B cell (primary cell): ENCODE results near the gene POLA2. TPM values are rescaled to one million over a fixed set of nuclear protein-coding genes. Genes with fewer than 3 reads are reported as not detected.

Experiments used
- ATAC-seq: fragments of 200-7000 bp; cut with Tn5 transposase; one replicate; pipeline ENCODE4 v1.10.0; 2021; ENCODE audit warnings: low read depth, mild to moderate bottlenecking, moderate number of reproducible peaks, moderate library complexity
- CTCF ChIA-PET: fragments of 350-600 bp; sonication (Branson Sonifier 250); formaldehyde crosslinking; loops from one replicate; lab custom pipeline; 2021; ENCODE audit warnings: antibody characterized with exemption, inconsistent platforms; lab: Charles Lee
- POLR2A ChIA-PET: fragments of 350-600 bp; sonication (Branson Sonifier 250); formaldehyde crosslinking; loops from one replicate; lab custom pipeline; 2021; ENCODE audit warnings: antibody characterized with exemption; lab: Charles Lee
- DNase-seq: peaks from one replicate; pipeline ENCODE4 v3.0.0; 2013
- H2AFZ ChIP-seq: 2 replicates; pipeline ENCODE4 v1.6.1; 2012; ENCODE audit warnings: mild to moderate bottlenecking, low read depth, low read length; ENCODE audit not compliant: insufficient read depth, poor library complexity, severe bottlenecking
- H3K27ac ChIP-seq, 2 donors: 1 replicate in 1 of 2; 2 replicates in 1 of 2; pipeline ENCODE4 v1.5.1; 2012 to 2013; ENCODE audit warnings: low read length in 2 of 2, mild to moderate bottlenecking in 2 of 2, moderate library complexity in 1 of 2
- H3K27me3 ChIP-seq, 4 experiments: fragments of 200-600 bp in 1 of 4; sonication (generic) in 1 of 4; replicated peaks in 1 of 4; 1 replicate in 2 of 4; 2 replicates in 2 of 4; pipeline versions ENCODE4 v1.6.1 to v1.7.0; 2013 to 2016; ENCODE audit warnings: low read length in 3 of 4, mild to moderate bottlenecking in 2 of 4, mixed read lengths in 1 of 4, moderate library complexity in 1 of 4; ENCODE audit not compliant: insufficient read depth in 4 of 4, control insufficient read depth in 3 of 4; ENCODE audit errors: control extremely low read depth in 1 of 4
- H3K36me3 ChIP-seq, 2 experiments: replicated peaks in 1 of 2; 1 replicate in 1 of 2; 2 replicates in 1 of 2; pipeline versions ENCODE4 v1.6.1 to v1.7.1; 2013; ENCODE audit warnings: low read length in 1 of 2; ENCODE audit not compliant: insufficient read depth in 2 of 2, control insufficient read depth in 1 of 2; ENCODE audit errors: control extremely low read depth in 1 of 2, extremely low read depth in 1 of 2
- H3K4me1 ChIP-seq, 2 donors: fragments of 200-600 bp in 1 of 2; sonication (generic) in 1 of 2; 1 replicate in 1 of 2; 2 replicates in 1 of 2; pipeline versions ENCODE4 v1.5.1 to v1.6.1; 2013 to 2017; ENCODE audit warnings: low read length in 2 of 2; ENCODE audit not compliant: control insufficient read depth in 2 of 2, insufficient read depth in 2 of 2
- H3K4me2 ChIP-seq: replicated peaks from 2 replicates; pipeline ENCODE3; 2012; ENCODE audit warnings: mild to moderate bottlenecking, low read depth, low read length; ENCODE audit not compliant: poor library complexity, severe bottlenecking
- H3K4me3 ChIP-seq, 5 experiments: fragments of 200-600 bp in 1 of 5; sonication (generic) in 1 of 5; 1 replicate in 3 of 5; 2 replicates in 2 of 5; pipeline versions ENCODE4 v1.5.1 to v1.7.0; 2011 to 2016; ENCODE audit warnings: low read length in 4 of 5, mild to moderate bottlenecking in 4 of 5, low read depth in 2 of 5, control low read depth in 1 of 5, moderate library complexity in 1 of 5; ENCODE audit not compliant: insufficient read depth in 1 of 5; ENCODE audit errors: control extremely low read depth in 1 of 5, extremely low read depth in 1 of 5
- H3K79me2 ChIP-seq: fragments of 200-600 bp; sonication (generic); one replicate; pipeline ENCODE4 v1.6.0; 2016; ENCODE audit warnings: low read length; ENCODE audit not compliant: control insufficient read depth, insufficient read depth
- H3K9ac ChIP-seq: fragments of 200-600 bp; sonication (generic); 2 replicates; pipeline ENCODE4 v1.6.1; 2017; ENCODE audit warnings: mild to moderate bottlenecking, low read length, moderate library complexity
- H3K9me3 ChIP-seq, 3 donors: one replicate each; pipeline versions ENCODE4 v1.6.1 to v1.7.1; 2013; ENCODE audit warnings: low read length in 2 of 3; ENCODE audit not compliant: control insufficient read depth in 2 of 3, insufficient read depth in 1 of 3; ENCODE audit errors: control extremely low read depth in 1 of 3
- H4K20me1 ChIP-seq: 2 replicates; pipeline ENCODE4 v1.6.0; 2012; ENCODE audit warnings: mild to moderate bottlenecking, low read length; ENCODE audit not compliant: insufficient read depth, control insufficient read depth, poor library complexity, severe bottlenecking
- H3K27ac Mint-ChIP-seq: one replicate; pipeline ENCODE4 v1.8.0; 2021; ENCODE audit warnings: mixed read lengths
- H3K27me3 Mint-ChIP-seq: one replicate; pipeline ENCODE4 v1.8.0; 2021; ENCODE audit warnings: mixed read lengths
- H3K4me1 Mint-ChIP-seq: one replicate; pipeline ENCODE4 v1.8.0; 2021; ENCODE audit warnings: mixed read lengths
- H3K4me3 Mint-ChIP-seq: one replicate; pipeline ENCODE4 v1.8.0; 2021; ENCODE audit warnings: mixed read lengths
- H3K9me3 Mint-ChIP-seq: one replicate; pipeline ENCODE4 v1.8.0; 2022; ENCODE audit warnings: mixed read lengths; ENCODE audit not compliant: insufficient read depth
- CTCF ChIP-seq: fragments of 200-600 bp; IDR thresholded peaks from one replicate; pipeline ENCODE4 v1.8.0; 2022; ENCODE audit warnings: antibody characterized with exemption, mild to moderate bottlenecking
- EZH2 ChIP-seq: IDR thresholded peaks from 2 replicates; pipeline ENCODE4 v1.6.1; 2012; ENCODE audit warnings: borderline replicate concordance, low read depth, mild to moderate bottlenecking, moderate library complexity, low read length; ENCODE audit not compliant: insufficient read depth, poor library complexity, severe bottlenecking
- WGBS: methylation state at CpG from one replicate; pipeline ENCODE4 v1.1.5; 2013; ENCODE audit warnings: missing lambda C conversion rate; ENCODE audit not compliant: insufficient coverage; 5-methylcytosine and 5-hydroxymethylcytosine counted together
- intact Hi-C: fragments of 100-400 bp; cut with micrococcal nuclease; formaldehyde crosslinking; loops from one replicate; pipeline ENCODE4 v1.10.0; 2022
- polyA plus RNA-seq: library from polyadenylated mRNA; depleted of rRNA; stranded (reverse); fragments of >200 nt; gene quantifications from 2 replicates; pipeline ENCODE4 v1.2.3, GENCODE V29; 2012
- total RNA-seq, 2 donors: library from RNA; stranded (reverse); fragments of 120-200 nt in 1 of 2; gene quantifications; 1 replicate in 1 of 2; 2 replicates in 1 of 2; pipeline versions ENCODE4 v1.2.3 to v1.2.4, GENCODE V29; 2013 to 2022

Gene POLA2
- total and polyA plus RNA-seq, 2 donors (not counting 1 experiment from before 2014, with no cell fraction given) = 13.0 to 28.7 TPM

GRCh38 chr11:65258988-65259387 lies 2.8 kb upstream of the POLA2 start:
- intact Hi-C loops = no loop called here

GRCh38 chr11:65260302-65260701 lies 1.5 kb upstream of the POLA2 start:
- Histone ChIP-seq H3K27ac (no peak overlapping the region), H2AFZ (no peak overlapping the region), H3K79me2 (peaks cover 23% of the 10 kb centered on the region), H3K9ac (no peak overlapping the region), H4K20me1 (no peaks in the 10 kb centered on the region), H3K4me2 (no peak overlapping the region), H3K27me3 (no peaks in the 10 kb centered on the region), H3K36me3 (peaks cover 0 to 2% of the 10 kb centered on the region in 2 experiments), H3K9me3 (no peaks in the 10 kb centered on the region), H3K4me1 (peaks cover 11 to 18% of the 10 kb centered on the region in 2 donors), H3K4me3 (no peak overlapping the region)
- POLR2A ChIA-PET = no interaction called here
- Mint-ChIP-seq H3K27ac (peak overlapping the region; percentile 99), H3K27me3 (no peaks in the 10 kb centered on the region), H3K4me3 (peak overlapping the region; percentile 94), H3K4me1 (peaks cover 19% of the 10 kb centered on the region), H3K9me3 (no peaks in the 10 kb centered on the region)
- WGBS = 97% methylated on average over 9 of the region's 17 CpGs
- ATAC-seq (no peak), DNase-seq (no peak)
- CTCF ChIA-PET = no interaction called here
- intact Hi-C loops = loop anchor here (5.0 kb wide), 3 partner anchors 57 to 148 kb away; partner anchors contain the start of genes DPF2 and TM7SF2
- TF ChIP-seq CTCF = no peak
- TF ChIP-seq EZH2 = no peak

More at GRCh38 chr11:65258988-65259387, 2.8 kb upstream of the POLA2 start:
- H3K27me3 ChIP-seq = no peaks in the 10 kb centered on the region
- no peak overlapping the region for H3K4me3 ChIP-seq
- ChIA-PET CTCF (interaction anchor here (1.0 kb wide), 2 partner anchors 9 to 34 kb away, joined by 3 to 5 read pairs; no protein-coding TSS in a partner anchor), POLR2A (no interaction called here)
- H3K9ac ChIP-seq = no peak overlapping the region
- H3K27ac Mint-ChIP-seq = no peak overlapping the region
- H3K4me2 ChIP-seq = no peak overlapping the region
- no peaks in the 10 kb centered on the region for H3K27me3 Mint-ChIP-seq
- H3K27ac ChIP-seq = no peak overlapping the region
- H3K4me1 Mint-ChIP-seq = peaks cover 15% of the 10 kb centered on the region
- H3K9me3 Mint-ChIP-seq = no peaks in the 10 kb centered on the region
- no peak overlapping the region for H3K4me3 Mint-ChIP-seq
- no peak for DNase-seq
- H3K4me1 ChIP-seq = peaks cover 11 to 18% of the 10 kb centered on the region in 2 donors
- TF ChIP-seq CTCF (no peak), EZH2 (no peak)
- ATAC-seq = no peak
- H3K79me2 ChIP-seq = peaks cover 23% of the 10 kb centered on the region
- H2AFZ ChIP-seq = no peak overlapping the region
- H3K36me3 ChIP-seq = no peaks in the 10 kb centered on the region
- 100% methylated on average over 1 of the region's 5 CpGs for WGBS
- no peaks in the 10 kb centered on the region for H3K9me3 ChIP-seq
- H4K20me1 ChIP-seq = no peaks in the 10 kb centered on the region
